ENCODE measurements around the gene SVIL. TPM values are rescaled to one million over a fixed set of nuclear protein-coding genes. Genes with fewer than 3 reads are reported as not detected.

Gene SVIL
- total and polyA plus RNA-seq, 2 of the 13 experiments (the other 11 are each of a cell fraction or from before 2014, with no cell fraction given): 3.9 to 12.1 TPM

GRCh38 chr10:29559996-29560395, 74.8 kb downstream of the SVIL start:
- TF ChIP-seq YEATS2 (CRISPR knock-in tag; IDR thresholded peaks at IDR 0.05; ENCODE audit: borderline replicate concordance) (no peak), ZNF20 (CRISPR knock-in tag; IDR thresholded peaks at IDR 0.05) (no peak), NFE2 (CRISPR knock-in tag; IDR thresholded peaks at IDR 0.05) (no peak), U2AF2 (IDR thresholded peaks at IDR 0.05; ENCODE audit: low read depth, low read length) (no peak), ARHGAP35 (CRISPR knock-in tag; IDR thresholded peaks at IDR 0.05; ENCODE audit: borderline replicate concordance) (no peak), ZNF562 (CRISPR knock-in tag; IDR thresholded peaks at IDR 0.05; ENCODE audit: borderline replicate concordance) (no peak), ZNF264 (CRISPR knock-in tag; IDR thresholded peaks at IDR 0.05) (no peak), TCF12 (IDR thresholded peaks at IDR 0.05) (no peak), TCF12 (CRISPR knock-in tag; IDR thresholded peaks at IDR 0.05) (no peak), CENPX (CRISPR knock-in tag; IDR thresholded peaks at IDR 0.05) (no peak), ZNF564 (CRISPR knock-in tag; IDR thresholded peaks at IDR 0.05) (no peak), SP1 (IDR thresholded peaks at IDR 0.05) (no peak), SP1 (CRISPR knock-in tag; IDR thresholded peaks at IDR 0.05) (no peak), KDM2A (CRISPR knock-in tag; IDR thresholded peaks at IDR 0.05; ENCODE audit: borderline replicate concordance, low read depth) (no peak), ZNF367 (CRISPR knock-in tag; IDR thresholded peaks at IDR 0.05; ENCODE audit: borderline replicate concordance) (no peak), MAFF (IDR thresholded peaks at IDR 0.05; ENCODE audit: low read depth, low read length) (no peak), CCAR2 (optimal IDR thresholded peaks at IDR 0.05; ENCODE audit: low read depth, low read length) (no peak), ZNF577 (CRISPR knock-in tag; IDR thresholded peaks at IDR 0.05; ENCODE audit: borderline replicate concordance, low read depth) (no peak)
- TF ChIP-seq, protein P1, sequence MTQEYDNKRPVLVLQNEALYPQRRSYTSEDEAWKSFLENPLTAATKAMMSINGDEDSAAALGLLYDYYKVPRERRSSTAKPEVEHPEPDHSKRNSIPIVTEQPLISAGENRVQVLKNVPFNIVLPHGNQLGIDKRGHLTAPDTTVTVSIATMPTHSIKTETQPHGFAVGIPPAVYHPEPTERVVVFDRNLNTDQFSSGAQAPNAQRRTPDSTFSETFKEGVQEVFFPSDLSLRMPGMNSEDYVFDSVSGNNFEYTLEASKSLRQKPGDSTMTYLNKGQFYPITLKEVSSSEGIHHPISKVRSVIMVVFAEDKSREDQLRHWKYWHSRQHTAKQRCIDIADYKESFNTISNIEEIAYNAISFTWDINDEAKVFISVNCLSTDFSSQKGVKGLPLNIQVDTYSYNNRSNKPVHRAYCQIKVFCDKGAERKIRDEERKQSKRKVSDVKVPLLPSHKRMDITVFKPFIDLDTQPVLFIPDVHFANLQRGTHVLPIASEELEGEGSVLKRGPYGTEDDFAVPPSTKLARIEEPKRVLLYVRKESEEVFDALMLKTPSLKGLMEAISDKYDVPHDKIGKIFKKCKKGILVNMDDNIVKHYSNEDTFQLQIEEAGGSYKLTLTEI (CRISPR knock-in tag; conservative IDR thresholded peaks at IDR 0.05): no peak
- TF ChIP-seq, protein P2, sequence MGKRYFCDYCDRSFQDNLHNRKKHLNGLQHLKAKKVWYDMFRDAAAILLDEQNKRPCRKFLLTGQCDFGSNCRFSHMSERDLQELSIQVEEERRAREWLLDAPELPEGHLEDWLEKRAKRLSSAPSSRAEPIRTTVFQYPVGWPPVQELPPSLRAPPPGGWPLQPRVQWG (CRISPR knock-in tag; IDR thresholded peaks at IDR 0.05; ENCODE audit: borderline replicate concordance, low read depth): no peak
- TF ChIP-seq, protein P3, sequence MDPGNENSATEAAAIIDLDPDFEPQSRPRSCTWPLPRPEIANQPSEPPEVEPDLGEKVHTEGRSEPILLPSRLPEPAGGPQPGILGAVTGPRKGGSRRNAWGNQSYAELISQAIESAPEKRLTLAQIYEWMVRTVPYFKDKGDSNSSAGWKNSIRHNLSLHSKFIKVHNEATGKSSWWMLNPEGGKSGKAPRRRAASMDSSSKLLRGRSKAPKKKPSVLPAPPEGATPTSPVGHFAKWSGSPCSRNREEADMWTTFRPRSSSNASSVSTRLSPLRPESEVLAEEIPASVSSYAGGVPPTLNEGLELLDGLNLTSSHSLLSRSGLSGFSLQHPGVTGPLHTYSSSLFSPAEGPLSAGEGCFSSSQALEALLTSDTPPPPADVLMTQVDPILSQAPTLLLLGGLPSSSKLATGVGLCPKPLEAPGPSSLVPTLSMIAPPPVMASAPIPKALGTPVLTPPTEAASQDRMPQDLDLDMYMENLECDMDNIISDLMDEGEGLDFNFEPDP (CRISPR knock-in tag; conservative IDR thresholded peaks at IDR 0.05): no peak

More at GRCh38 chr10:29559996-29560395, 74.8 kb downstream of the SVIL start:
- ChIA-PET CTCF (ENCODE audit: low intra/inter-chr PET ratio, low total read pairs) (no interaction called here), POLR2A (no interaction called here)
- in situ Hi-C loops (cut with HindIII; ENCODE audit: extremely low pct_ligation_motif_present, low pct_unique_long_range_greater_than_20kb) (no loop called here), intact Hi-C loops (cut with micrococcal nuclease; ENCODE audit: unreplicated experiment) (no loop called here)
- 0 out of 5 replicates have a peak, but pooled peaks cover 2 to 7% of the 10 kb centered on the region in 2 experiments for H3K36me3 ChIP-seq (replicated peaks in 1 of 2; ENCODE audit: control insufficient read depth in 1 of 2, insufficient read depth in 2 of 2, low read length in 2 of 2)
- no peak overlapping the region for H3K27ac ChIP-seq (ENCODE audit: extremely low read length, insufficient read depth, low read length)
- 95% methylated on average over 4 of the region's 4 CpGs for WGBS (ENCODE audit: low lambda C conversion rate)
- H3K4me2 ChIP-seq (ENCODE audit: low read depth, low read length): no peak overlapping the region
- no peak overlapping the region for H3K4me3 ChIP-seq (replicated peaks in 1 of 3; ENCODE audit: insufficient read depth in 1 of 3, low read depth in 2 of 3, low read length in 3 of 3)
- BruUV-seq (replicated peaks): no TSS peak
- H4K20me1 ChIP-seq (ENCODE audit: insufficient read depth, low read length): no peaks in the 10 kb centered on the region
- no peak for FAIRE-seq
- no peaks in the 10 kb centered on the region for H3K79me2 ChIP-seq (ENCODE audit: insufficient read depth, low read length)
- ATAC-seq: no peak
- no peaks in the 10 kb centered on the region for H3K9me3 ChIP-seq (ENCODE audit: low read length)
- no peak overlapping the region for H3K9ac ChIP-seq (ENCODE audit: insufficient read depth, low read depth, low read length)
- H2AFZ ChIP-seq (ENCODE audit: low read length): no peak overlapping the region
- no peaks in the 10 kb centered on the region for H3K27me3 ChIP-seq (ENCODE audit: control insufficient read depth in 1 of 2, insufficient read depth in 2 of 2, low read length in 2 of 2)
- DNase-seq (ENCODE audit: low spot score): no peak
- H3K4me1 ChIP-seq (ENCODE audit: insufficient read depth, low read length): no peaks in the 10 kb centered on the region
